Activated CD8-positive, alpha-beta T cell treated with anti-CD3 and anti-CD28 coated beads, Interleukin-2, amount 10 ng/mL, durations not matched to agents 7 days and 5 days (primary cell): ENCODE data around the gene INO80D. TPM values are rescaled to one million over a fixed set of nuclear protein-coding genes. Genes with fewer than 3 reads are reported as not detected.
"Not testable (repeated sequence)": the region's sequence is repeated elsewhere in the genome, so short reads cannot be mapped to it uniquely, and the experiment has no call there.

ENCODE experiments used
- ATAC-seq: fragments of 150-1000 bp; cut with Tn5 transposase; one replicate; pipeline ENCODE4 v1.10.0; 2021; ENCODE audit warnings: moderate library complexity
- CTCF ChIA-PET: fragments of 350-600 bp; sonication (Branson Sonifier 250); formaldehyde crosslinking; loops from one replicate; lab custom pipeline; 2021; ENCODE audit warnings: antibody characterized with exemption; lab: Charles Lee
- POLR2A ChIA-PET: fragments of 350-600 bp; sonication (Branson Sonifier 250); formaldehyde crosslinking; loops from one replicate; lab custom pipeline; 2021; ENCODE audit warnings: antibody characterized with exemption; lab: Charles Lee
- DNase-seq: peaks from one replicate; pipeline ENCODE4 v3.0.0-alpha.2; 2020
- H3K27ac Mint-ChIP-seq: one replicate; pipeline ENCODE4 v1.8.0; 2021; ENCODE audit warnings: mild to moderate bottlenecking, mixed read lengths
- H3K27me3 Mint-ChIP-seq: one replicate; pipeline ENCODE4 v1.8.0; 2021; ENCODE audit warnings: low read depth, mixed read lengths
- H3K36me3 Mint-ChIP-seq: one replicate; pipeline ENCODE4 v1.8.0; 2021; ENCODE audit warnings: low read depth, mixed read lengths
- H3K4me1 Mint-ChIP-seq: one replicate; pipeline ENCODE4 v1.8.0; 2021; ENCODE audit warnings: low read depth, mixed read lengths
- H3K4me3 Mint-ChIP-seq: one replicate; pipeline ENCODE4 v1.8.0; 2021; ENCODE audit warnings: mild to moderate bottlenecking, mixed read lengths
- H3K9me3 Mint-ChIP-seq: one replicate; pipeline ENCODE4 v1.8.0; 2022; ENCODE audit warnings: mixed read lengths; ENCODE audit not compliant: insufficient read depth
- total RNA-seq, 2 experiments: library from RNA; stranded (reverse); gene quantifications; one replicate each; pipeline ENCODE4 v1.2.3, GENCODE V29; 2021

The INO80D gene
- total RNA-seq, 2 experiments from 2014 or later, result 24.4 to 24.6 TPM

GRCh38 chr2:206083602-206084438 is 2.2 kb downstream of the INO80D start:
- DNase-seq (peak; percentile 53), ATAC-seq (no peak)
- Mint-ChIP-seq H3K4me1 (peaks cover 21% of the 10 kb centered on the region), H3K36me3 (peaks cover 6% of the 10 kb centered on the region), H3K4me3 (peak overlapping the region; percentile 97), H3K27me3 (no peaks in the 10 kb centered on the region), H3K27ac (peak overlapping the region; percentile 90), H3K9me3 (no peaks in the 10 kb centered on the region)
- POLR2A ChIA-PET, result interaction anchor here (0.8 to 1.0 kb wide), 2 partner anchors 9 to 31 kb away, joined by 3 read pairs; no protein-coding TSS in a partner anchor
- CTCF ChIA-PET, result interaction anchor here (0.7 to 1.2 kb wide), 3 partner anchors 31 to 79 kb away, joined by 3 to 4 read pairs (median 3); no protein-coding TSS in a partner anchor

- ChIA-PET POLR2A (interaction anchor here (0.8 kb wide), 1 partner anchor 30 kb away, joined by 3 read pairs; no protein-coding TSS in a partner anchor), CTCF (no interaction called here)
- H3K9me3 Mint-ChIP-seq, result no peaks in the 10 kb centered on the region
- DNase-seq (no peak), ATAC-seq (no peak)
- peaks cover 6% of the 10 kb centered on the region for H3K36me3 Mint-ChIP-seq
- H3K27ac Mint-ChIP-seq, result no peak overlapping the region
- no peaks in the 10 kb centered on the region for H3K27me3 Mint-ChIP-seq
- no peak overlapping the region for H3K4me3 Mint-ChIP-seq
- peaks cover 20% of the 10 kb centered on the region for H3K4me1 Mint-ChIP-seq
Observed at GRCh38 chr2:206082298-206082843, 3.6 kb downstream of the INO80D start.

- POLR2A ChIA-PET, result no interaction called here
- no peak for ATAC-seq
- peaks cover 16% of the 10 kb centered on the region for H3K4me1 Mint-ChIP-seq
- DNase-seq, result no peak
- H3K27ac Mint-ChIP-seq, result no peak overlapping the region
- H3K27me3 Mint-ChIP-seq, result no peaks in the 10 kb centered on the region
- H3K36me3 Mint-ChIP-seq, result no peaks in the 10 kb centered on the region
- H3K9me3 Mint-ChIP-seq, result no peaks in the 10 kb centered on the region
- H3K4me3 Mint-ChIP-seq, result no peak overlapping the region
- CTCF ChIA-PET, result no interaction called here
Observed at GRCh38 chr2:206080927-206081326, 5.0 kb downstream of the INO80D start.

- Mint-ChIP-seq H3K9me3 (no peaks in the 10 kb centered on the region), H3K4me1 (peaks cover 16% of the 10 kb centered on the region), H3K4me3 (no peak overlapping the region), H3K27ac (no peak overlapping the region), H3K27me3 (no peaks in the 10 kb centered on the region), H3K36me3 (peaks cover 2% of the 10 kb centered on the region)
- ATAC-seq (no peak), DNase-seq (no peak)
- POLR2A ChIA-PET, result no interaction called here
- CTCF ChIA-PET, result no interaction called here
Observed at GRCh38 chr2:206079699-206080465, 6.1 kb downstream of the INO80D start.

GRCh38 chr2:206077879-206078278 is 8.1 kb downstream of the INO80D start:
- CTCF ChIA-PET, result not testable (repeated sequence)

GRCh38 chr2:206075113-206075512 is 10.9 kb downstream of the INO80D start:
- no peaks in the 10 kb centered on the region for H3K27me3 Mint-ChIP-seq
- peaks cover 16% of the 10 kb centered on the region for H3K36me3 Mint-ChIP-seq
- H3K4me1 Mint-ChIP-seq, result no peaks in the 10 kb centered on the region
- H3K4me3 Mint-ChIP-seq, result no peak overlapping the region
- POLR2A ChIA-PET, result no interaction called here
- H3K27ac Mint-ChIP-seq, result no peak overlapping the region
- no peaks in the 10 kb centered on the region for H3K9me3 Mint-ChIP-seq
- DNase-seq, result no peak
- ATAC-seq, result no peak
- CTCF ChIA-PET, result no interaction called here

More at GRCh38 chr2:206077879-206078278, 8.1 kb downstream of the INO80D start:
- H3K9me3 Mint-ChIP-seq, H3K27ac Mint-ChIP-seq, H3K36me3 Mint-ChIP-seq, H3K4me1 Mint-ChIP-seq, H3K27me3 Mint-ChIP-seq, ATAC-seq, H3K4me3 Mint-ChIP-seq, DNase-seq, POLR2A ChIA-PET: not testable (repeated sequence)

- Mint-ChIP-seq H3K9me3 (no peaks in the 10 kb centered on the region), H3K4me3 (no peak overlapping the region), H3K27ac (no peak overlapping the region), H3K36me3 (peaks cover 21% of the 10 kb centered on the region), H3K27me3 (no peaks in the 10 kb centered on the region), H3K4me1 (no peaks in the 10 kb centered on the region)
- ATAC-seq (no peak), DNase-seq (no peak)
- POLR2A ChIA-PET, result interaction anchor here (0.7 kb wide), 1 partner anchor 14 kb away, joined by 3 read pairs; the partner anchor contains the start of gene INO80D
- CTCF ChIA-PET, result no interaction called here
Observed at GRCh38 chr2:206071807-206072206, 14.2 kb downstream of the INO80D start.

- ChIA-PET CTCF (no interaction called here), POLR2A (no interaction called here)
- H3K4me3 Mint-ChIP-seq, result no peak overlapping the region
Observed at GRCh38 chr2:206069417-206069816, 16.6 kb downstream of the INO80D start.

GRCh38 chr2:206068207-206068606 is 17.8 kb downstream of the INO80D start:
- H3K36me3 Mint-ChIP-seq, result peaks cover 21% of the 10 kb centered on the region
- DNase-seq, result no peak
- H3K27ac Mint-ChIP-seq, result no peak overlapping the region
- H3K9me3 Mint-ChIP-seq, result no peaks in the 10 kb centered on the region
- no peaks in the 10 kb centered on the region for H3K27me3 Mint-ChIP-seq
- POLR2A ChIA-PET, result no interaction called here
- no peak overlapping the region for H3K4me3 Mint-ChIP-seq
- ATAC-seq, result no peak
- CTCF ChIA-PET, result no interaction called here
- peaks cover 8% of the 10 kb centered on the region for H3K4me1 Mint-ChIP-seq

More at GRCh38 chr2:206069417-206069816, 16.6 kb downstream of the INO80D start:
- H3K9me3 Mint-ChIP-seq, result no peaks in the 10 kb centered on the region
- ATAC-seq (no peak), DNase-seq (no peak)
- H3K36me3 Mint-ChIP-seq, result peaks cover 21% of the 10 kb centered on the region
- peaks cover under 1% of the 10 kb centered on the region for H3K4me1 Mint-ChIP-seq
- no peak overlapping the region for H3K27ac Mint-ChIP-seq
- H3K27me3 Mint-ChIP-seq, result no peaks in the 10 kb centered on the region

- ATAC-seq, result no peak
- no peaks in the 10 kb centered on the region for H3K27me3 Mint-ChIP-seq
- H3K4me3 Mint-ChIP-seq, result no peak overlapping the region
- no peak overlapping the region for H3K27ac Mint-ChIP-seq
- POLR2A ChIA-PET, result no interaction called here
- peaks cover 8% of the 10 kb centered on the region for H3K4me1 Mint-ChIP-seq
- H3K36me3 Mint-ChIP-seq, result peaks cover 25% of the 10 kb centered on the region
- DNase-seq, result no peak
- CTCF ChIA-PET, result no interaction called here
- H3K9me3 Mint-ChIP-seq, result no peaks in the 10 kb centered on the region
Observed at GRCh38 chr2:206064077-206064476, 21.9 kb downstream of the INO80D start.

GRCh38 chr2:206063635-206064034 is 22.3 kb downstream of the INO80D start:
- ATAC-seq (no peak), DNase-seq (no peak)
- POLR2A ChIA-PET, result no interaction called here
- CTCF ChIA-PET, result no interaction called here
- H3K27ac Mint-ChIP-seq, result no peak overlapping the region
- H3K9me3 Mint-ChIP-seq, result no peaks in the 10 kb centered on the region
- H3K36me3 Mint-ChIP-seq, result peaks cover 25% of the 10 kb centered on the region
- H3K4me1 Mint-ChIP-seq, result peaks cover 8% of the 10 kb centered on the region
- H3K27me3 Mint-ChIP-seq, result no peaks in the 10 kb centered on the region
- no peak overlapping the region for H3K4me3 Mint-ChIP-seq
